Right atrium auricular region (tissue), 2 donors: ENCODE results near the gene ORC2. TPM values are rescaled to one million over a fixed set of nuclear protein-coding genes. Genes with fewer than 3 reads are reported as not detected.

ENCODE experiments used
- DNase-seq: peaks from one replicate; pipeline ENCODE4 v3.0.0-alpha.2; 2019; ENCODE audit warnings: low spot score
- H3K27ac ChIP-seq, 2 donors: fragments of 200-600 bp; sonication (generic); 1 replicate in 1 of 2; 2 replicates in 1 of 2; pipeline ENCODE4 v1.5.1; 2016 to 2019
- H3K27me3 ChIP-seq, 2 donors: fragments of 200-600 bp; sonication (generic); one replicate each; pipeline versions ENCODE4 v1.5.1 to v1.6.0; 2017 to 2019
- H3K36me3 ChIP-seq: fragments of 200-600 bp; sonication (generic); one replicate; pipeline ENCODE4 v1.5.1; 2016
- H3K4me1 ChIP-seq, 2 donors: fragments of 200-600 bp; sonication (generic); one replicate each; pipeline versions ENCODE4 v1.5.1 to v1.6.0; 2017 to 2019
- H3K4me3 ChIP-seq, 2 donors: fragments of 200-600 bp; sonication (generic); 1 replicate in 1 of 2; 2 replicates in 1 of 2; pipeline ENCODE4 v1.5.1; 2017 to 2019; ENCODE audit warnings: mild to moderate bottlenecking in 1 of 2, moderate library complexity in 1 of 2
- H3K9me3 ChIP-seq, 2 donors: fragments of 200-600 bp; sonication (generic); one replicate each; pipeline ENCODE4 v1.5.1; 2019
- CTCF ChIP-seq, 2 donors: fragments of 200-600 bp; sonication (generic); IDR thresholded peaks; one replicate each; pipeline ENCODE4 v1.5.1; 2019; ENCODE audit warnings: antibody characterized with exemption in 2 of 2
- total RNA-seq, 2 donors: library from RNA; depleted of rRNA; stranded (reverse); fragments of >200 nt; gene quantifications; one replicate each; pipeline ENCODE4 v1.1.0, GENCODE V29; 2016

Gene ORC2
- total RNA-seq, 2 donors from 2014 or later = 8.5 to 14.7 TPM

DNA sequence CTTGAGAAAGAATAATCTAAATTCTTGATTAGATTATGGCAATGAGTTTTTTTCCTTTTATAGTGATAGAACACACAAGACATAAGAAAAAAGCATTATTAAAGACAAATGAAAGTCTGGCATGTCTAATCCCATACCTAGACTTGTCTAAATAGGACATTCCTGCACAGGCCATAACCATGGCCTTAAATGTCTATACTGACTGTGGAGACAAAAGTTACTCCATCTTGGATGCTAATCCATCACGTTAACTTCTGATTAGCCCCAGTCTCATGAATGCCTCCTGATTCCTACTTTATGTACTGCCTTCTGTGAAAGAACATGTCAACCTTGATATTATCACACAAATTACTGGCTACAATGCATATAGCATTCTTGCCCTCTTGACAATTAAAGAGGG lies 23.6 kb downstream of the ORC2 start:
- Histone ChIP-seq H3K9me3 (no peaks in the 10 kb centered on the region), H3K27me3 (no peaks in the 10 kb centered on the region), H3K36me3 (peaks cover 78% of the 10 kb centered on the region), H3K4me1 (no peaks in the 10 kb centered on the region), H3K4me3 (no peak overlapping the region), H3K27ac (no peak overlapping the region)
- no peak for DNase-seq
- no peak for TF ChIP-seq CTCF (IDR thresholded peaks at IDR 0.05)

GRCh38 chr2:200930947-200931626 lies 32.4 kb downstream of the ORC2 start:
- no peak overlapping the region for H3K27ac ChIP-seq
- no peaks in the 10 kb centered on the region for H3K9me3 ChIP-seq
- peaks cover 54% of the 10 kb centered on the region for H3K36me3 ChIP-seq
- no peak for TF ChIP-seq CTCF (IDR thresholded peaks at IDR 0.05)
- no peak for DNase-seq
- no peak overlapping the region for H3K4me3 ChIP-seq
- H3K4me1 ChIP-seq = no peaks in the 10 kb centered on the region
- H3K27me3 ChIP-seq = no peaks in the 10 kb centered on the region

DNA sequence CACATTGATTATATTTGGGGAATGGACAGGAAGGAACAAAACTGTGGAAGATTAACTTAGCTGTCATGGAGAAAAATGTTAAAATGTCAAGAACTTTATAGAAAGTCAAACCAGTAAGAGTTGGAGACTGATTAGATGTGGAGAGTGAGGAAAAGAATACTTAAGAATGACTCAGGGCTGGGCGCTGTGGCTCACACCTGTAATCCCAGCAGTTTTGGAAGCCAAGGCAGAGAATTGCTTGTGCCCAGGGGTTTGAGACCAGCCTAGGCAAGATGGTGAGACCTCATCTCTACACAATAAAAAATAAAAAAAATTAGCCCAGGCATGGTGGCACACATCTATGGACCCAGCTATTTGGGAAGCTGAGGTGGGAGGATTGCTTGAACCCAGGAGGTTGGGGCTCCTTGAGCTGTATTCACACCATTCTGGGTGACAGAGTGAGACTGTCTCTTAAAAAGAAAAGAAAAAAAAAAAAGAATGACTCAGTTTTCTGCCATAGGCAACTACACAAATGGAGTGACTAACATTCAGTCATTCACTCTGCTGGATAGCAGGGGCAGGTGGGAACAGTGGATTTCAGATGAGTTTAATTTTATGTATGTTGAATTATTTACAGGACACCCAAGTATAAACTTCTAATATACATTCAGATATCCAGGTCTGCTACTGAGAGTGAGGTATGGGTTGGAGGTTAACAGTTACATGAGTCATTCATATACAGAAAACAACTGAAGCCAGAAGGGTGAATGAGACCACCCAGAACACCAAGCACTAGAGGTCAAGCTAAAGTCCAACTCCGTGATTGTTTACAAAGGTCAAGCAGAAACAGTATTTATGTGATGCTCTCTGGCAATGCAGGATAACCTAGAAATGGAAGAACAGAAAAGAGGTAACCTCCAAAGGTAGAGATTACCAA lies 33.9 kb downstream of the ORC2 start:
- Histone ChIP-seq H3K27ac (no peak overlapping the region), H3K4me3 (no peak overlapping the region), H3K27me3 (no peaks in the 10 kb centered on the region), H3K9me3 (no peaks in the 10 kb centered on the region), H3K36me3 (peaks cover 54% of the 10 kb centered on the region), H3K4me1 (no peaks in the 10 kb centered on the region)
- DNase-seq = no peak
- no peak for TF ChIP-seq CTCF (IDR thresholded peaks at IDR 0.05)

GRCh38 chr2:200922439-200922838 lies 41.0 kb downstream of the ORC2 start:
- no peak overlapping the region for H3K27ac ChIP-seq
- H3K4me1 ChIP-seq = no peaks in the 10 kb centered on the region
- no peaks in the 10 kb centered on the region for H3K9me3 ChIP-seq
- peaks cover 62% of the 10 kb centered on the region for H3K36me3 ChIP-seq
- no peaks in the 10 kb centered on the region for H3K27me3 ChIP-seq
- H3K4me3 ChIP-seq = no peak overlapping the region
- DNase-seq = no peak
- TF ChIP-seq CTCF (IDR thresholded peaks at IDR 0.05) = no peak

DNA sequence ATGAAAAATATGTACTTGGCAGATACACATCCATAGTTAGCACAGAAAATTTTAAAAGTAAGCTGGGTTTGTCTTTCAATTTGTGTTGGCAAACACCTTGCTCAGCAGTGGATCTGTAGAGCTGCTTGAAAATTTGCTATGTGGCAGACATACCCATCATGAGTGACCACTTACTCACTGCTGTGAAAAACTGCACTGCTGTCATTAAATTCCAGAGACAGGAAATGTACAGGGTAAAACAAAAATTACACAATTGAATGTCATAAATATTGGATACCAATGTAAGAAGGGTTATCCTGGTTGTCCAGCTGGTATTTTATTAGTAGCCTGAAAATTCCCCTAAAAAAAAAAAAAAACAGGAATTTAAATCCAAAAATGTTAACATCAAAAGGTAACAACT lies 49.8 kb downstream of the ORC2 start:
- TF ChIP-seq CTCF (IDR thresholded peaks at IDR 0.05) = no peak
- H3K36me3 ChIP-seq = peaks cover 57% of the 10 kb centered on the region
- H3K9me3 ChIP-seq = no peaks in the 10 kb centered on the region
- H3K27ac ChIP-seq = no peak overlapping the region
- no peak overlapping the region for H3K4me3 ChIP-seq
- no peaks in the 10 kb centered on the region for H3K27me3 ChIP-seq
- DNase-seq = no peak
- H3K4me1 ChIP-seq = no peaks in the 10 kb centered on the region
